ENCODE measurements around the gene ZXDC. TPM values are rescaled to one million over a fixed set of nuclear protein-coding genes. Genes with fewer than 3 reads are reported as not detected.

ZXDC gene
- total RNA-seq, 1 donor from 2014 or later, result 26.6 TPM

- Mint-ChIP-seq H3K27ac (ENCODE audit: unreplicated experiment) (no peak overlapping the region), H3K4me1 (ENCODE audit: low read depth) (peaks cover 16% of the 10 kb centered on the region)
- TF ChIP-seq, protein P1, sequence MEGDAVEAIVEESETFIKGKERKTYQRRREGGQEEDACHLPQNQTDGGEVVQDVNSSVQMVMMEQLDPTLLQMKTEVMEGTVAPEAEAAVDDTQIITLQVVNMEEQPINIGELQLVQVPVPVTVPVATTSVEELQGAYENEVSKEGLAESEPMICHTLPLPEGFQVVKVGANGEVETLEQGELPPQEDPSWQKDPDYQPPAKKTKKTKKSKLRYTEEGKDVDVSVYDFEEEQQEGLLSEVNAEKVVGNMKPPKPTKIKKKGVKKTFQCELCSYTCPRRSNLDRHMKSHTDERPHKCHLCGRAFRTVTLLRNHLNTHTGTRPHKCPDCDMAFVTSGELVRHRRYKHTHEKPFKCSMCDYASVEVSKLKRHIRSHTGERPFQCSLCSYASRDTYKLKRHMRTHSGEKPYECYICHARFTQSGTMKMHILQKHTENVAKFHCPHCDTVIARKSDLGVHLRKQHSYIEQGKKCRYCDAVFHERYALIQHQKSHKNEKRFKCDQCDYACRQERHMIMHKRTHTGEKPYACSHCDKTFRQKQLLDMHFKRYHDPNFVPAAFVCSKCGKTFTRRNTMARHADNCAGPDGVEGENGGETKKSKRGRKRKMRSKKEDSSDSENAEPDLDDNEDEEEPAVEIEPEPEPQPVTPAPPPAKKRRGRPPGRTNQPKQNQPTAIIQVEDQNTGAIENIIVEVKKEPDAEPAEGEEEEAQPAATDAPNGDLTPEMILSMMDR (IDR thresholded peaks at IDR 0.05), result no peak
These were observed 7.0 kb upstream of the ZXDC start for GRCh38 chr3:126482503-126483255.

GRCh38 chr3:126481808-126482502, 6.3 kb upstream of the ZXDC start:
- TF ChIP-seq, protein P1 (IDR thresholded peaks at IDR 0.05), result no peak
- H3K27me3 Mint-ChIP-seq (ENCODE audit: low read depth), result no peaks in the 10 kb centered on the region
- H3K36me3 Mint-ChIP-seq (ENCODE audit: low read depth), result no peaks in the 10 kb centered on the region
- no peak overlapping the region for H3K4me3 Mint-ChIP-seq (ENCODE audit: unreplicated experiment)
- no peak overlapping the region for H3K27ac Mint-ChIP-seq (ENCODE audit: unreplicated experiment)
- no peaks in the 10 kb centered on the region for H3K9me3 Mint-ChIP-seq (ENCODE audit: low read depth)
- peaks cover 14% of the 10 kb centered on the region for H3K4me1 Mint-ChIP-seq (ENCODE audit: low read depth)
- DNase-seq (ENCODE audit: low spot score), result peak; percentile 91

More at GRCh38 chr3:126482503-126483255, 7.0 kb upstream of the ZXDC start:
- Mint-ChIP-seq H3K9me3 (ENCODE audit: low read depth) (no peaks in the 10 kb centered on the region), H3K36me3 (ENCODE audit: low read depth) (no peaks in the 10 kb centered on the region), H3K4me3 (ENCODE audit: unreplicated experiment) (no peak overlapping the region), H3K27me3 (ENCODE audit: low read depth) (no peaks in the 10 kb centered on the region)
- no peak for DNase-seq (ENCODE audit: low spot score)

DNA sequence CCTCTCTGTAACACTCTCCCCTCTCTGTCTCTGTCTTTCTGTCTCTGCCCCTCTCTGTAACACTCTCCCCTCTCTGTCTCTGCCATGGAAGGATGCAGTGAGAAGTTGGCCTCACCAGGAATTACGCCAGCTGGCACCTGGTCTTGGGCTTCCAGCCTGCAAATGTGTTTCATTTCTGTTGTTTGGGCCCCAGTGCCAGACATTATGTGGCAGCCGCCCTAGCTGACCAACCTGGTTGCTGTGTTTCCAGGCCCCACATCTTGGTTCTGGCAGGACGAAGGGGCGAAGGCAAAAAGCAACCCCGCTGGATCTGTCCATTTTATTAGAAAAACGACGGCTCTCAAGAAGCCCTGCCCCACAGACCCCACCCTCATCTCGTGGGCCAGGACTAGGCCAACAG, 5.2 kb upstream of the ZXDC start:
- H3K9me3 Mint-ChIP-seq (ENCODE audit: low read depth), result no peaks in the 10 kb centered on the region
- no peak overlapping the region for H3K27ac Mint-ChIP-seq (ENCODE audit: unreplicated experiment)
- H3K36me3 Mint-ChIP-seq (ENCODE audit: low read depth), result no peaks in the 10 kb centered on the region
- DNase-seq (ENCODE audit: low spot score), result no peak
- TF ChIP-seq, protein P1 (IDR thresholded peaks at IDR 0.05), result no peak
- H3K4me1 Mint-ChIP-seq (ENCODE audit: low read depth), result peaks cover 15% of the 10 kb centered on the region
- no peaks in the 10 kb centered on the region for H3K27me3 Mint-ChIP-seq (ENCODE audit: low read depth)
- H3K4me3 Mint-ChIP-seq (ENCODE audit: unreplicated experiment), result no peak overlapping the region

- no peak for DNase-seq (ENCODE audit: low spot score)
- no peaks in the 10 kb centered on the region for H3K27me3 Mint-ChIP-seq (ENCODE audit: low read depth)
- no peak overlapping the region for H3K4me3 Mint-ChIP-seq (ENCODE audit: unreplicated experiment)
- TF ChIP-seq, protein P1 (IDR thresholded peaks at IDR 0.05), result no peak
- H3K4me1 Mint-ChIP-seq (ENCODE audit: low read depth), result peaks cover 15% of the 10 kb centered on the region
- H3K27ac Mint-ChIP-seq (ENCODE audit: unreplicated experiment), result no peak overlapping the region
- H3K9me3 Mint-ChIP-seq (ENCODE audit: low read depth), result no peaks in the 10 kb centered on the region
- no peaks in the 10 kb centered on the region for H3K36me3 Mint-ChIP-seq (ENCODE audit: low read depth)
These were observed 4.5 kb upstream of the ZXDC start for GRCh38 chr3:126480206-126480605.

DNA sequence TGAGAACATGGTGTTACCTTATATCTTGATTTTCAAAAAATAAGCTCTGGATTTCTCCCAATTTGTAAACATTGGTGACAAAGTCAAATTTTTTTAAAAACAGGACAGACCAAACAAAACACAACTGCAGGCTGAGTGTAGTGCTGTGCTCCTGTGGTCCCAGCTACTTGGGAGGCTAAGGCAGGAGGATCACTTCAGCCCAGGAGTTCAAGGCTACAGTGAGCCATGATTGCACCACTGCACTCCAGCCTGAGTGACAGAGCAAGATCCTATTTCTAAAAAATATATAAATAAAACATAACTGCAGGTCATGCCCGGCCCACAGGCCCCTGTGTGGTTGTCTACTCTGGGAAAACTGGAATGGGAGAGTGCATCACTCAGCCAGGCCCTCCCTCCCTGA, 4.0 kb upstream of the ZXDC start:
- no peak overlapping the region for H3K27ac Mint-ChIP-seq (ENCODE audit: unreplicated experiment)
- H3K27me3 Mint-ChIP-seq (ENCODE audit: low read depth), result no peaks in the 10 kb centered on the region
- no peaks in the 10 kb centered on the region for H3K9me3 Mint-ChIP-seq (ENCODE audit: low read depth)
- H3K4me1 Mint-ChIP-seq (ENCODE audit: low read depth), result peaks cover 16% of the 10 kb centered on the region
- no peak overlapping the region for H3K4me3 Mint-ChIP-seq (ENCODE audit: unreplicated experiment)
- TF ChIP-seq, protein P1 (IDR thresholded peaks at IDR 0.05), result no peak
- H3K36me3 Mint-ChIP-seq (ENCODE audit: low read depth), result no peaks in the 10 kb centered on the region
- no peak for DNase-seq (ENCODE audit: low spot score)

Data from chondrocyte (in vitro differentiated cells).